HuH-7 (cell line): Measurements from ENCODE around the gene CLECL1.
"Not testable (repeated sequence)": the region's sequence is repeated elsewhere in the genome, so short reads cannot be mapped to it uniquely, and the experiment has no call there.

Experiments
- DNase-seq: peaks from one replicate; pipeline ENCODE4 v3.0.0; 2011; ENCODE audit warnings: low spot score

CLECL1 gene

GRCh38 chr12:9751204-9752144, 18.6 kb upstream of the CLECL1 start:
- peak; percentile 19 for DNase-seq

DNA sequence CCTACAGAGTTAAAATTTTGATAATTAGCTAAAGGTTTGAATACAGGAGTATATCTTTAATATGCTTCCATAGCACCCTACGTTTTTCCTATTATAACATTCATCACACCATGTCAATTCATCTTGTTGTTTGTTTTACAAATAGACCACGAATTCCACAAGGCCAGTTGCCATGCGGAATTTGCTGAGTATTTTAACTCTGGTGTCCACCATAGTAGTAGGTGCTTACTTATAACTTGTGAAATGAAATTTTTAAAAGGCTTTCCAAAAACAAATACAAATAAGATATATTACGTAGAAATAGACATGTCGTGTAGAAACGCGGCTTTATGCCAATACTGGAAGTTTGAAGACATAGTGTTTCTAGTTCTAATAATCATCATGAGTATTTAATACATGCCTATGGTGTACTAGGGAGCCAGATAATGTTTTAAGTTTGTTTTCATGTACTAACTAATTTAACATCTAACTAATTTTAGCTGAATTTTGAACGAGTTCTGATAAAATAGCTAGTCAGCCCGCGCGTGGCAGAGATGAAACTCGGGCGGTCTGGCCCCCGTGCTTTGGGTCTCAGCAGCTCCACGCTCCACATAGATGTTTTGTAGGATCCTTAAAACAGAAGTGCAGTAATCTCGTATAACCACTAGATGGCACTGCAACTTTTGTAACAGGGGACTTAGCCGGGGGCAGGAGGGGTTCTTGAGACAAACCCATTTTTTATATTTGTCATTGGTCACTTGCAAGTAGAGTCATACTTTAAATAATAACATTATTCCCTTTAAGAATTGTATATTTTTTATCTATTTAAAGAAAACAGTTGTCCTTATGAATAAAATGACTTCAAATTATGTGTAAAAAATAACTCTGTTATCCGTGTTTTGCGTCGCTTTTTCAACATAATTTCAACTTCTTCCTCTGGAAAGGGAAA, 17.6 kb upstream of the CLECL1 start:
- DNase-seq, result peak; percentile 48

DNA sequence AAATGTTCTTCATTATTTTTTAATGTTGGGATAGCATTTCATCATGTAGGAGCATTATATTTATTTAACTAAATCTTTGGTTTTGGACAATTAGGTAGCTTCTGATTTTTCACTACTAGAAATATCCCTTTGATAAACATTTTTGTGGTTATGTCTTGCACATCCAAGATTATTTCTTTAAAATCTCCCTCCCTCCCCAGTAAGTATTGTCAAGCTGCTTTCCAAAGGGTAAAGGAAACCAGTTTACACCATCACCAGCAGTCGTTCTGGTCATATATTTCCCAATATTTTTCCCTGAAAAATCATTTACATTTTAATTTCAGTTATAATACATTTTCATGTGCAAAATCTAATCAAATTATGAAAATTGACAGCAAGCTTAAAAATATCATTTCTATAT, 16.7 kb upstream of the CLECL1 start:
- DNase-seq, result no peak

DNA sequence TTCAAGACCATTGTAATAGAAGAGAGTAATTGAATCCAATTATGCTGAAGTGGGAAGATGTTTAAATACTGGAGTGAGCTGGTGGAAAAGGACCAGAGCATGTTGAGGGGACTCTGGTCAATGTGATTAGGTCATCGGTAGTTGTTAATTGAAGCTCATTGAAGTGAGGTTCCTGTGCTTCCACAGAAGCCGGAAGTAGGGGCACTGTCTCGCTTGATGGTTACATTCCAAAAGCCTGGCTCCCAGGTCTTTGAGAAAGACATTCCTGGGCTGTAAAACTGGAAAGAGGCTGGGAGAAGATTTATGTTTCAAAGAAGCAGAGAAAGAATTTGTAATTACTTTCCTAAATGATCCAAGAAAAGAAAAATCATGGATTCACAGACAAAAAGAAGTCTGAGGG, 12.3 kb upstream of the CLECL1 start:
- DNase-seq, result no peak

DNA sequence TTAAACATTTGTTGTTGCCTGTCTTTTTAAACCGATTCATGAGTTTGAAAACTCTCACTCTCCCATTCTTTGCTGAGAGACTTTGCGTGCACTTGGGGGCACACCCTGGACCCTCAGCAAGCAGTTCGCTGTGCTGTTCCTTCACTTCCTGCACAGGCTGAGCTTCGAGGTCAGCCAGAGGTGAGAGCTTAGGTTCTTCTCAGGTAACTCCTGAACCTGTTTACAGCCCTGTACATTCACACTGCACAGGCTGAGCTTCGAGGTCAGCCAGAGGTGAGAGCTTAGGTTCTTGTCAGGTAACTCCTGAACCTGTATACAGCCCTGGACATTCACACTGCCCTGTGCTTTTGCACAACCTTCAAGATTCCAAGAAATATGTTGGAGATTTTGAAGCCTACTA, 9.8 kb upstream of the CLECL1 start:
- DNase-seq, result no peak

DNA sequence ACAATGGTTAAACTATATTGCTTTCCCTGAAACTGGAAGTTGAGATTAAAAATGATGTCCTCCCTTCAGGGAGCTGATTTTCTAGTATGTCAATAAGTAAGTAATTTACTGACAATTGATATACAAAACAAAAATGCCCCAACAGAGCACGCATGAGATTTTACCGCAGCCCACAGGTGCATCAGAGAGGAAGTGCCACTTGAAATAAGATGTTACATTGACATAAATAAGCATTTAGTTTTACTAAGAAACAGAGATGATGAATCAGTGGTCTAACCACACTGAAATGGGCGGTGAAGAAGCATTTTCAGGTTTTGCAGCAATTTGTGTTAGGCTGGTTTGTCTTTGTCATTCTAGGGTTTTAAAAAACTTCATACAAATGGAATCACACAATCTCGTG, 8.8 kb upstream of the CLECL1 start:
- no peak for DNase-seq

DNA sequence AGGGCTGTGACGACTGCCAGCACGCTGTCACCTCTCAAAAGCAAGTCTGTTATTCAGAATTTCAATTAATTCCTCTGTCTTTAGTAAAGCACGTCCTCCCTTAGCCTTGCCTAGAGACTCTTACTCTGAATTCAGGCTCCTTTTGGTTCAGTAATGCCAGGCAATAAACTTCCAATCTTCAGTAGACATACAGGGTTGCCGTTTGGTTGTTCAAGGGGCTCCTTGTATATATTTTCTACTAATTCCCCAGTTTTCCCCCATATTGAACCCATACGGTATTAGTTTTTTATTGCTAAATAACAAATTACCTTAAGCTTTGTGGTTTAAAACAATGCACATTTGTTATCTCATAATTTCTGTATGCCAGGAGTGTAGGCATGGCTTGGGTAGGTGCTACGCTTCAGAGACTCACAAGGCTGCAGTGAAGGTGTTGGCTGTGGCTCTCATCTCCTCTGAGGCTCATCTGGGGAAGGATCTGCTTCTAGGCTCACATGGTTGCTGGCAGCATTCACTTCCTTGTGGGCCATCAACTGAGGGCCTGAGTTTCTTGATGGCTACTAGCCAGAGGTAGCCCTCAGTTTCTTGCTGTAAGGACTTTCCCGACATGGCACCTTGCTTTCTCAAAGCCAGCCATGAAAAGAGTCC, 7.3 kb upstream of the CLECL1 start:
- no peak for DNase-seq

GRCh38 chr12:9739404-9740105, 6.7 kb upstream of the CLECL1 start:
- not testable (repeated sequence) for DNase-seq

GRCh38 chr12:9738905-9739304, 6.0 kb upstream of the CLECL1 start:
- not testable (repeated sequence) for DNase-seq

GRCh38 chr12:9736936-9737705, 4.2 kb upstream of the CLECL1 start:
- no peak for DNase-seq

- no peak for DNase-seq
Measured at GRCh38 chr12:9735601-9736000, 2.7 kb upstream of the CLECL1 start.

DNA sequence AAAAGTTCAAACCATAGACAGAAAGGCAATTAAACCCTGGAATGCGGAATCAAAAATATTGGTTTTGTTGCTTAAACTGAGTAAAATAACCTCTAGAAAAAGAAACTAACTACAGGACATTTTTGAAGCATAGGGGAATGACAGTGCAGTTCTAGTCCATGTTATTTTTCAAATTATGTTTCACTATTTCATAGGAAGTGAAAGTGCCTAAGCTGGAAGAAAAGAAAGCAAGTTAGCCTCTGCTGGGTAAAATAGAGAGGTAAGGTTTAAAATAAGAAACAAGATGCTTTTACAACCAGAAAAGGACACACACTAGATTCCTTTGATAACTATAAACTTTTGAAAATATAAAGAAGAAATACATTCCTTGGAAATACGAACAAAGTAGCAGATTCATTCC, 1.1 kb downstream of the CLECL1 start:
- DNase-seq, result no peak

GRCh38 chr12:9731393-9731792, 1.5 kb downstream of the CLECL1 start:
- no peak for DNase-seq

DNA sequence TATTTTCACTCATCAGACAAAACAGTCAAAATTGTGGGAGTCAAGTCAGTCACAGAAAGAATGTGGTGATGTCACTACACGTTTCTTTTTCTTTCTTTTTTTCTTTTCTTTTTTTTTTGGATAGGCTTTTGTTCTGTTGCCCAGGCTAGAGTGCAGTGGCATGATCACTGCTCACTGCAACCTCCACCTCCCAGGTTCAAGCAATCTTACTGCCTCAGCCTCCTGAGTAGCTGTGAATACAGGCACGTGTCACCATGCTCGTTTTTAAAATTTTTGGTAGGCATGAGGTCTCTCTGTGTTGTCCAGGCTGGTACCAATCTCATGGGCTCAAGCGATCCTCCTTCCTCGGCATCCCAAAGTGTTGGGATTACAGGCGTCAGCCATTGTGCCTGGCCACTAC, 2.3 kb downstream of the CLECL1 start:
- DNase-seq, result no peak

- DNase-seq, result no peak
Measured at GRCh38 chr12:9730011-9730410, 2.9 kb downstream of the CLECL1 start.

DNA sequence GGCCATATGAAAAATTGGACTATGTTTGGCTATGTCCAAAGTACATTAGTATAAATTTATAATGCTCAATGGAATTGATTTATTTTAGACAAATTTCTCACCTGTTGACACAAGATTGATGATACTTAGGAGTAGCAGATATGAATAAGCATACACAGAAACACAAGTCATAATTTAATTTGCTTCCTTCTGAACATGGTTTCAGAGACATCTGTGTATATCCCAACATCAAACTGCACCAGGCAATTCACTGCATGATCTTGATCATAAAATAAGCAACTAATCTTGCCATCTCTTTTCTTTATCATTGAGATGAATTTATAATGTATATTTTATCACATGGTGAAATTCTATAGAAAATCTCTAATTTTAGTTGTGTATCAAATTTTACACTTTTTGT, 3.8 kb downstream of the CLECL1 start:
- no peak for DNase-seq

DNA sequence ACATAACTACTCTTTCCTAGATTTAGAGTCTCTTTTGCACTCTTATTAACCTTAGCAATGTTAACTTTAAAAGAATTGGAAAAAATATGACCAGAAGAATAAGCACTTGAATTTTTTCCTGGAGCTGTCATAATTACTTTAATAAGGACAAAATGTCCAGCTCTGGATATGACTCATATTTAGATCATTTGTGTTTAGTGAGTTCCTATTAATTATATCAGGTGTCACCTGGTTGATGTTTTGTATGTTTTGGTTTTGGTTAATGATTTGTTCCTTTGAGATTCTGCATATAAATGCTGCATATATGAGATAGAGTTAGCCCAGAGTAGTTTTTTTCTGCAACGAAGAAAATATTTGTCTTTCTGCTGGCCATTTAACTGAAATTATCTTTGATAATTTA, 5.1 kb downstream of the CLECL1 start:
- no peak for DNase-seq

DNA sequence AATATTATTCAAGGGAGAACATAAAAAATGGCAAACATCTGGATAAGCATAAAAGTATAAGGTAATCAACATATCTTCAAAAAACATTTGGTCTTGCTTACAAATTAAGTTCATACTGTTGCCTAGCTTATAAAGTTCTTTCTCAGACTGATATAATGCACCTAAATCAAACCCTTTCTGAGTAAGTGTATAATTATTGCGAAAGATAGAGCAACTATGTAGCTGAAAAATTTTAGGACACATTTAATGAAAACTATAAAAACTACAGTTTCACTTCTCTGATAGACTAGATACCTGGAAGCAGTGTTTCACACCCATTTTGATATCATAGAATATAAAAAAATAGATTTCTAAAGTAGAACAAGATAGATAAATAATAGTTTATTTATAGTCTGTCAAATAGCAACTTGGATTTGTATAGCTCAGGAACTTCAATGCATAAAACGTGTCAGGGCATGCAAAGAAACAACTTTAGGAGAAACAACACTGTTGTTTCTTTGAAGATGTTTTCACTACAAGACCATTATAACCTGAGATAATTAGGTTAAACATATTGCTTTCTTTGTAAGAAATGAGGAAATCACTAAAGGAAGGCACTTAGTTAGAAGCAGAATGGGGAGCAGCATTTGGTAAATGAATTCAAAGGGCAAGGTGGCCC, 7.6 kb downstream of the CLECL1 start:
- DNase-seq, result no peak

GRCh38 chr12:9724023-9724422, 8.9 kb downstream of the CLECL1 start:
- no peak for DNase-seq

- no peak for DNase-seq
Measured at GRCh38 chr12:9721394-9722092, 11.4 kb downstream of the CLECL1 start.
